Measurements from ENCODE around the gene IL1RAPL2.

DNA sequence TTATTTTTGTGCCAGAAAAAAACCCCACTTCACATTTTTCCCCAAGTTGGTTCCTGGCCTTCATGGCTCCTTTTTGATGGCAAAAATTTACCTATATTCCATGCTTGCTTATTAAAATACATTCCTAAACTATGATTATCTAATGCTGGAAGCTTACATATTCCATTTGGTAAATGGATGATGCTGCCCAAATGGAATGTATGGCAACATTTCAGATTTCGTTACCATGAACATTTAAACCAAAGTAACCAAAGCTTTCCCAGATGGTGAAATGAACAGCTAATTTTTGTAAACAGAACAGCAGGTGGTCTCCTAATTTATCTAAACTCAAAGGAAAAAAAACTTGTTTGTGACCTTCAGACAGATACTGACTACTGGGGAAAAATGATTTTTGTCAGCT, 765.2 kb downstream of the IL1RAPL2 start:
- TF ChIP-seq HDAC2 (IDR thresholded peaks at IDR 0.05; ENCODE audit: borderline replicate concordance in 1 of 2, low read depth in 2 of 2, low read length in 2 of 2) (no peak), JUND (IDR thresholded peaks at IDR 0.05; ENCODE audit: low read length) (no peak), POLR2AphosphoS5 (IDR thresholded peaks at IDR 0.05; ENCODE audit: low read depth, low read length) (no peak)
- TF ChIP-seq, protein P1, sequence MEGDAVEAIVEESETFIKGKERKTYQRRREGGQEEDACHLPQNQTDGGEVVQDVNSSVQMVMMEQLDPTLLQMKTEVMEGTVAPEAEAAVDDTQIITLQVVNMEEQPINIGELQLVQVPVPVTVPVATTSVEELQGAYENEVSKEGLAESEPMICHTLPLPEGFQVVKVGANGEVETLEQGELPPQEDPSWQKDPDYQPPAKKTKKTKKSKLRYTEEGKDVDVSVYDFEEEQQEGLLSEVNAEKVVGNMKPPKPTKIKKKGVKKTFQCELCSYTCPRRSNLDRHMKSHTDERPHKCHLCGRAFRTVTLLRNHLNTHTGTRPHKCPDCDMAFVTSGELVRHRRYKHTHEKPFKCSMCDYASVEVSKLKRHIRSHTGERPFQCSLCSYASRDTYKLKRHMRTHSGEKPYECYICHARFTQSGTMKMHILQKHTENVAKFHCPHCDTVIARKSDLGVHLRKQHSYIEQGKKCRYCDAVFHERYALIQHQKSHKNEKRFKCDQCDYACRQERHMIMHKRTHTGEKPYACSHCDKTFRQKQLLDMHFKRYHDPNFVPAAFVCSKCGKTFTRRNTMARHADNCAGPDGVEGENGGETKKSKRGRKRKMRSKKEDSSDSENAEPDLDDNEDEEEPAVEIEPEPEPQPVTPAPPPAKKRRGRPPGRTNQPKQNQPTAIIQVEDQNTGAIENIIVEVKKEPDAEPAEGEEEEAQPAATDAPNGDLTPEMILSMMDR (IDR thresholded peaks at IDR 0.05; ENCODE audit: control extremely low read depth in 1 of 3, insufficient read depth in 1 of 3, low read depth in 1 of 3, low read length in 3 of 3), result no peak

Data from H1 (cell line).